DMS53 treated with DMSO at 0.1 percent for 48 hours (cell line): ENCODE results near the gene TMEM108.

Experiments used
- DNase-seq: peaks from one replicate; lab custom pipeline; 2025; ENCODE audit not compliant: unreplicated experiment; lab: John Stamatoyannopoulos, UW

The TMEM108 gene

GRCh38 chr3:133328373-133328772 lies 290.2 kb downstream of the TMEM108 start:
- DNase-seq = no peak

GRCh38 chr3:133329626-133330025 lies 291.4 kb downstream of the TMEM108 start:
- peak; percentile 14 for DNase-seq

- peak; percentile 14 for DNase-seq
These were observed 291.9 kb downstream of the TMEM108 start for GRCh38 chr3:133330065-133330464.

- DNase-seq = no peak
These were observed 292.3 kb downstream of the TMEM108 start for GRCh38 chr3:133330522-133330921.

- no peak for DNase-seq
These were observed 316.5 kb downstream of the TMEM108 start for GRCh38 chr3:133354721-133355120.

GRCh38 chr3:133360476-133360875 lies 322.3 kb downstream of the TMEM108 start:
- DNase-seq = no peak

GRCh38 chr3:133361011-133361410 lies 322.8 kb downstream of the TMEM108 start:
- DNase-seq = no peak

- DNase-seq = no peak
These were observed 323.2 kb downstream of the TMEM108 start for GRCh38 chr3:133361435-133361834.

- no peak for DNase-seq
These were observed 324.3 kb downstream of the TMEM108 start for GRCh38 chr3:133362539-133362938.

GRCh38 chr3:133364704-133365103 lies 326.5 kb downstream of the TMEM108 start:
- no peak for DNase-seq

- no peak for DNase-seq
These were observed 328.7 kb downstream of the TMEM108 start for GRCh38 chr3:133366921-133367320.

GRCh38 chr3:133367403-133367802 lies 329.2 kb downstream of the TMEM108 start:
- DNase-seq = no peak

- no peak for DNase-seq
These were observed 329.8 kb downstream of the TMEM108 start for GRCh38 chr3:133367956-133368355.

- no peak for DNase-seq
These were observed 330.3 kb downstream of the TMEM108 start for GRCh38 chr3:133368371-133369067.

GRCh38 chr3:133369068-133369440 lies 330.9 kb downstream of the TMEM108 start:
- DNase-seq = no peak

GRCh38 chr3:133371181-133371580 lies 333.0 kb downstream of the TMEM108 start:
- DNase-seq = no peak

- no peak for DNase-seq
These were observed 333.5 kb downstream of the TMEM108 start for GRCh38 chr3:133371676-133372075.

- no peak for DNase-seq
These were observed 336.7 kb downstream of the TMEM108 start for GRCh38 chr3:133374708-133375402.

GRCh38 chr3:133375403-133375745 lies 337.2 kb downstream of the TMEM108 start:
- DNase-seq = no peak

GRCh38 chr3:133376810-133377209 lies 338.6 kb downstream of the TMEM108 start:
- no peak for DNase-seq

- DNase-seq = no peak
These were observed 339.2 kb downstream of the TMEM108 start for GRCh38 chr3:133377396-133377795.

- no peak for DNase-seq
These were observed 341.7 kb downstream of the TMEM108 start for GRCh38 chr3:133379926-133380325.
